Mesenchymal stem cell (in vitro differentiated cells and primary cell): Measurements from ENCODE around the gene GLI3.

Experiments
- DNase-seq: peaks from one replicate; pipeline ENCODE4 v3.0.0-alpha.2; 2013
- H2AFZ ChIP-seq: one replicate; pipeline ENCODE4 v1.6.1; 2013; ENCODE audit warnings: low read depth, mild to moderate bottlenecking, control low read depth, inconsistent platforms, low read length, moderate library complexity
- H2AK5ac ChIP-seq: 2 replicates; pipeline ENCODE4 v1.6.1; 2013; ENCODE audit warnings: low read length, moderate library complexity, mild to moderate bottlenecking, inconsistent platforms; ENCODE audit not compliant: severe bottlenecking
- H2BK120ac ChIP-seq: one replicate; pipeline ENCODE4 v1.6.1; 2013; ENCODE audit warnings: low read depth, mild to moderate bottlenecking, inconsistent platforms, low read length, moderate library complexity
- H2BK12ac ChIP-seq, 2 experiments: one replicate each; pipeline ENCODE4 v1.6.1; 2013; ENCODE audit warnings: inconsistent platforms in 2 of 2, low read length in 2 of 2, mild to moderate bottlenecking in 2 of 2, moderate library complexity in 2 of 2, control low read depth in 1 of 2
- H2BK15ac ChIP-seq: one replicate; pipeline ENCODE4 v1.6.1; 2013; ENCODE audit warnings: mild to moderate bottlenecking, low read depth, inconsistent platforms; ENCODE audit not compliant: poor library complexity, severe bottlenecking
- H2BK5ac ChIP-seq: 2 replicates; pipeline ENCODE4 v1.6.1; 2013; ENCODE audit warnings: low read depth, mild to moderate bottlenecking, low read length, control low read depth, inconsistent platforms; ENCODE audit not compliant: poor library complexity, severe bottlenecking
- H3K14ac ChIP-seq, 2 experiments: one replicate each; pipeline ENCODE4 v1.6.1; 2013; ENCODE audit warnings: inconsistent platforms in 2 of 2, low read length in 2 of 2, control low read depth in 1 of 2, mild to moderate bottlenecking in 1 of 2, moderate library complexity in 1 of 2
- H3K18ac ChIP-seq, 2 experiments: one replicate each; pipeline ENCODE4 v1.6.1; 2013; ENCODE audit warnings: inconsistent platforms in 2 of 2, low read length in 2 of 2, control low read depth in 1 of 2, low read depth in 1 of 2, mild to moderate bottlenecking in 1 of 2
- H3K23ac ChIP-seq, 2 experiments: one replicate each; pipeline ENCODE4 v1.6.1; 2013; ENCODE audit warnings: inconsistent platforms in 2 of 2, low read length in 2 of 2, mild to moderate bottlenecking in 2 of 2, moderate library complexity in 2 of 2, control low read depth in 1 of 2
- H3K27ac ChIP-seq: 2 replicates; pipeline ENCODE4 v1.5.1; 2013; ENCODE audit warnings: mild to moderate bottlenecking, moderate library complexity, low read length, control low read depth, inconsistent platforms; ENCODE audit not compliant: poor library complexity, severe bottlenecking
- H3K27me3 ChIP-seq, 2 experiments: 2 replicates each; pipeline versions ENCODE4 v1.6.1 to v1.7.0; 2013; ENCODE audit warnings: low read length in 2 of 2, mild to moderate bottlenecking in 2 of 2, moderate library complexity in 2 of 2, control low read depth in 1 of 2, inconsistent platforms in 1 of 2; ENCODE audit not compliant: control insufficient read depth in 1 of 2, insufficient read depth in 1 of 2
- H3K36me3 ChIP-seq, 2 experiments: 2 replicates each; pipeline versions ENCODE4 v1.6.1 to v1.7.0; 2013; ENCODE audit warnings: low read length in 2 of 2, control low read depth in 1 of 2, inconsistent platforms in 1 of 2, low read depth in 1 of 2, mild to moderate bottlenecking in 1 of 2; ENCODE audit not compliant: insufficient read depth in 2 of 2, control insufficient read depth in 1 of 2
- H3K4ac ChIP-seq, 2 experiments: one replicate each; pipeline ENCODE4 v1.6.1; 2013; ENCODE audit warnings: inconsistent platforms in 2 of 2, low read length in 2 of 2, mild to moderate bottlenecking in 2 of 2, moderate library complexity in 2 of 2, control low read depth in 1 of 2, low read depth in 1 of 2
- H3K4me1 ChIP-seq: 2 replicates; pipeline ENCODE4 v1.6.1; 2013; ENCODE audit warnings: low read depth, low read length, control low read depth; ENCODE audit not compliant: control insufficient read depth, insufficient read depth
- H3K4me2 ChIP-seq: 2 replicates; pipeline ENCODE4 v1.6.1; 2013; ENCODE audit warnings: low read length, mild to moderate bottlenecking, inconsistent platforms; ENCODE audit not compliant: poor library complexity, severe bottlenecking
- H3K4me3 ChIP-seq, 2 experiments: 2 replicates each; pipeline versions ENCODE4 v1.5.1 to v1.7.0; 2013; ENCODE audit warnings: low read length in 2 of 2, mild to moderate bottlenecking in 2 of 2, control low read depth in 1 of 2, low read depth in 1 of 2; ENCODE audit not compliant: insufficient read depth in 1 of 2
- H3K79me1 ChIP-seq: replicated peaks from 2 replicates; pipeline ENCODE4 v1.6.1; 2013; ENCODE audit warnings: mild to moderate bottlenecking, control low read depth, low read length, inconsistent platforms; ENCODE audit not compliant: poor library complexity, severe bottlenecking
- H3K9ac ChIP-seq: 2 replicates; pipeline ENCODE4 v1.7.0; 2013; ENCODE audit warnings: mild to moderate bottlenecking, low read length, moderate library complexity
- H3K9me3 ChIP-seq: 2 replicates; pipeline ENCODE4 v1.7.0; 2013; ENCODE audit warnings: mild to moderate bottlenecking, low read length; ENCODE audit not compliant: control insufficient read depth
- H4K8ac ChIP-seq: one replicate; pipeline ENCODE4 v1.6.1; 2013; ENCODE audit warnings: inconsistent platforms, mild to moderate bottlenecking, low read length, moderate library complexity
- H4K91ac ChIP-seq: one replicate; pipeline ENCODE4 v1.6.1; 2013; ENCODE audit warnings: mild to moderate bottlenecking, low read length, inconsistent platforms
- WGBS: methylation state at CpG from one replicate; pipeline ENCODE4 v1.1.7; 2013; ENCODE audit warnings: mixed read lengths; 5-methylcytosine and 5-hydroxymethylcytosine counted together

GLI3 gene

DNA sequence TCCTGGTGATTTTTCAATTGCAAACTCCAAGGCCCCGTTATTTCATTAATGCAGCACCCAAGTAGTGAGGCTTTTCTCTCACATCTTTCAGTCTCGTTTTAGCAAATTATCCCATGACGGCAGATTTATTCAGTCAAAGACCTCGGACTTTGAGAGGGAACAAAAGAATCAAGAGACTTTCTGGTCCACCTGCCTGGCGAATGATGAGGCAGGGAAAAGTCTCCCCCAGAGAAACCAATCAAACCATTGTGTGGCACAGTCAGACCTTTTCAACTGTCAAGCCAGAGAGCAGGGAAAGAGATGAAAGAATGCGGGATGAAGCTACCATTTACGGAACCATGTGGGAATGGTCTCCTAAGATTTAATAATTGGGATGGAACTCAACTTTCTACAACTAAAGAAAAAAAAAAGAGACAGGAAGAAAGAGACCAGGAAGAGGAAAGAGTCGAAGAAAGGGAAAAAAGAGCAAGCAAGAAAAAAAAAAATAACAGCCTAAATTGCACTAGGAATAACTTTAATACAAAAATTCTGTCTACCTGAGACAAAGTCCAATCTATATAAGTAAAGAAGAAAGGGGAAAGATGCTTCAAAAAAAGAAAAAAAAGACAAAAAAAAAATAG, 22.8 kb downstream of the GLI3 start:
- Histone ChIP-seq H4K91ac (no peak overlapping the region), H3K79me1 (peaks cover 8% of the 10 kb centered on the region), H3K4me1 (no peaks in the 10 kb centered on the region), H3K4me3 (no peak overlapping the region), H3K18ac (no peak overlapping the region), H3K4me2 (no peak overlapping the region), H3K9ac (no peak overlapping the region), H3K14ac (no peak overlapping the region), H2BK5ac (no peak overlapping the region), H3K23ac (no peak overlapping the region), H3K27me3 (no peaks in the 10 kb centered on the region), H3K9me3 (no peaks in the 10 kb centered on the region), H3K36me3 (peaks cover 0 to 30% of the 10 kb centered on the region in 2 experiments), H2AK5ac (no peak overlapping the region), H2AFZ (no peak overlapping the region), H2BK15ac (no peak overlapping the region), H4K8ac (no peak overlapping the region), H3K27ac (no peak overlapping the region), H3K4ac (no peak overlapping the region), H2BK120ac (no peak overlapping the region), H2BK12ac (no peak overlapping the region)
- WGBS = 92% methylated on average over 6 of the region's 8 CpGs
- DNase-seq = no peak

DNA sequence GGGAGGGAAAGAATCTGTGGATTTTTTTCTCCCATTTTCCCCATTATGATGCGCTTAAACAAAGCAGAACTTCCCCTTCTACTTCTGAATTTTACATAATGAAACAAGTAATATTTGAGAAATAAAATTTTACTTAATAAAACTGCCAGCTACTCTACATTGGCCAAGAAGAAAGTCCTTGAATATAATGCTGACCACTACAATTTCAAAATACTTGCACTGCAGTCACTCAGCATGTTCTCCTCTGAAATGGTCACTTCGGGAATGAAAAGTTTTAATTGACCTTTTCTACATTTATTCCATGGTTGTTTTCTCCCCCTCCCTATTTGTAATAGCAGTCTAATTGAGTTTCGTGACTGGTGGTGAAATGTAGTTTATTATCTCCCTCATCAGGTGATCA, 23.9 kb downstream of the GLI3 start:
- Histone ChIP-seq H3K9ac (no peak overlapping the region), H3K27ac (no peak overlapping the region), H2AK5ac (no peak overlapping the region), H2AFZ (no peak overlapping the region), H2BK12ac (no peak overlapping the region), H3K4ac (no peak overlapping the region), H2BK15ac (no peak overlapping the region), H3K4me3 (no peak overlapping the region), H2BK5ac (no peak overlapping the region), H2BK120ac (no peak overlapping the region), H4K91ac (no peak overlapping the region), H3K18ac (no peak overlapping the region), H3K79me1 (peaks cover 10% of the 10 kb centered on the region), H3K14ac (no peak overlapping the region), H3K27me3 (no peaks in the 10 kb centered on the region), H3K4me1 (no peaks in the 10 kb centered on the region), H3K23ac (no peak overlapping the region), H4K8ac (no peak overlapping the region), H3K4me2 (no peak overlapping the region), H3K9me3 (no peaks in the 10 kb centered on the region), H3K36me3 (peaks cover 0 to 30% of the 10 kb centered on the region in 2 experiments)
- DNase-seq = no peak
- no CpG with 5 or more reads among the region's 3 CpGs for WGBS

DNA sequence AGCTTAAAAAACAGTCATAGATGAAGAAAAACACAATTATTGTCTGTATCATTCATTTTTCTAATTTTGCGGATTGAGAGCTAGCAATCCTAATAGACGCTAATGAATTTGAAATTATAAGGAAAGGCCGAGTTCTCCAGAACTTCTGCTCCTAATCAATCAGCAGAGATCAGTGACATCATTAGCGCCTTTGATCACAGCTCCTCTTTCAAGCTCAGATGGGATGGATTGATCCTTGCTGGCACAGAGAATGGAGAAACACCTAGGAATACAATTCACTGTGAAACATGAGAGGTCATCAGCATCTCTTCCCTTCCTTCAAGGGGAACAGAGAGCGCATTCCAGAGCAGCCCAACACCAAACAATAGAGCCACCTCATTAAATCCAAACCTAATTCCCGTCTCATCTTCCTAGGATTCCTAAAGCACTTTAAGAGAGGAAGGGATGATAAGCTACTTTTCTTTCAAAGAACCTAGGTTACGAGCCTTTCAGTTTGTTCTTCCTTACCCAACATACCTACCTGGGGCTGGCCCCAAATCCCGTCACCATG, 24.4 kb downstream of the GLI3 start:
- peaks cover 0 to 30% of the 10 kb centered on the region in 2 experiments for H3K36me3 ChIP-seq
- H2AFZ ChIP-seq = no peak overlapping the region
- no peak overlapping the region for H2BK12ac ChIP-seq
- no peaks in the 10 kb centered on the region for H3K9me3 ChIP-seq
- no peaks in the 10 kb centered on the region for H3K27me3 ChIP-seq
- H3K4me3 ChIP-seq = no peak overlapping the region
- no peak overlapping the region for H3K23ac ChIP-seq
- no peak overlapping the region for H2BK120ac ChIP-seq
- peaks cover 10% of the 10 kb centered on the region for H3K79me1 ChIP-seq
- H2BK15ac ChIP-seq = no peak overlapping the region
- H4K91ac ChIP-seq = no peak overlapping the region
- WGBS = 91% methylated on average over 5 of the region's 8 CpGs
- no peak overlapping the region for H3K18ac ChIP-seq
- no peak overlapping the region for H3K27ac ChIP-seq
- H3K4ac ChIP-seq = no peak overlapping the region
- no peak overlapping the region for H2BK5ac ChIP-seq
- no peak overlapping the region for H4K8ac ChIP-seq
- H3K9ac ChIP-seq = no peak overlapping the region
- no peak overlapping the region for H2AK5ac ChIP-seq
- no peak for DNase-seq
- no peak overlapping the region for H3K14ac ChIP-seq
- H3K4me1 ChIP-seq = no peaks in the 10 kb centered on the region
- H3K4me2 ChIP-seq = no peak overlapping the region

DNA sequence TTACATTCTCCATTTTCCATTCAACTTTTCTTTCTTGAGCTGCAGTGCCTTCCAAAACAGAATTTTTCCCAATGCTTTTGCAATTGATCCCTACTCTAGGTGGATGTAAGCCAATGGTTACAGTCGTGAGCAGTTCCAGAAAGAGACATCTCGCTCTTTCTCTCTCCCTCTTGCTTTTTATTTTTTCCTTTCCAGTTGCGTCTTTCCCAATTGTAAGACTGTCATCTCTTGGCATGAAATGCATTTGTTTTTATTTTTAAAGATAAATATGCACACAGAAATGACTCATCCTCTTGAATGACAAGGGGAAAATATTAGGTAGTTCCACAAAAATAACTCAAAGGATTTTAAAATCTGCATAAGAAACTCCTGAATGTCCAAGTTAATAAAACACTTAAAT, 25.1 kb downstream of the GLI3 start:
- no peak overlapping the region for H3K4ac ChIP-seq
- no peak overlapping the region for H2BK120ac ChIP-seq
- no peaks in the 10 kb centered on the region for H3K27me3 ChIP-seq
- no peak overlapping the region for H3K27ac ChIP-seq
- H3K4me1 ChIP-seq = no peaks in the 10 kb centered on the region
- no peak overlapping the region for H3K9ac ChIP-seq
- H4K8ac ChIP-seq = no peak overlapping the region
- H3K9me3 ChIP-seq = no peaks in the 10 kb centered on the region
- H3K79me1 ChIP-seq = peaks cover 10% of the 10 kb centered on the region
- H2AK5ac ChIP-seq = no peak overlapping the region
- no peak overlapping the region for H2BK5ac ChIP-seq
- H3K23ac ChIP-seq = no peak overlapping the region
- H3K4me2 ChIP-seq = no peak overlapping the region
- H2BK15ac ChIP-seq = no peak overlapping the region
- DNase-seq = no peak
- H2AFZ ChIP-seq = no peak overlapping the region
- H3K18ac ChIP-seq = no peak overlapping the region
- 100% methylated on average over 2 of the region's 3 CpGs for WGBS
- peaks cover 0 to 30% of the 10 kb centered on the region in 2 experiments for H3K36me3 ChIP-seq
- no peak overlapping the region for H2BK12ac ChIP-seq
- H3K14ac ChIP-seq = no peak overlapping the region
- no peak overlapping the region for H4K91ac ChIP-seq
- H3K4me3 ChIP-seq = no peak overlapping the region
